Progenitor cell of endocrine pancreas (in vitro differentiated cells): ENCODE measurements around the gene MYL3. TPM values are rescaled to one million over a fixed set of nuclear protein-coding genes. Genes with fewer than 3 reads are reported as not detected.

Experiments used
- DNase-seq: peaks from one replicate; pipeline ENCODE4 v3.0.0; 2021; ENCODE audit warnings: low spot score; ENCODE audit not compliant: unreplicated experiment
- H3K27ac Mint-ChIP-seq: 2 replicates; pipeline ENCODE4 v1.8.0; 2021; ENCODE audit warnings: mild to moderate bottlenecking, moderate library complexity, mixed read lengths
- H3K27me3 Mint-ChIP-seq: 2 replicates; pipeline ENCODE4 v1.8.0; 2021; ENCODE audit warnings: mixed read lengths
- H3K36me3 Mint-ChIP-seq: 2 replicates; pipeline ENCODE4 v1.8.0; 2022; ENCODE audit warnings: mixed read lengths; ENCODE audit not compliant: insufficient read depth
- H3K4me1 Mint-ChIP-seq: 2 replicates; pipeline ENCODE4 v1.8.0; 2021; ENCODE audit warnings: low read depth, mixed read lengths
- H3K4me3 Mint-ChIP-seq: 2 replicates; pipeline ENCODE4 v1.8.0; 2021; ENCODE audit warnings: low read depth, mild to moderate bottlenecking, moderate library complexity, mixed read lengths
- H3K9me3 Mint-ChIP-seq: 2 replicates; pipeline ENCODE4 v1.8.0; 2021; ENCODE audit warnings: low read depth, mixed read lengths
- CTCF ChIP-seq: fragments of 200-600 bp; sonication (generic); IDR thresholded peaks from one replicate; pipeline ENCODE4 v1.5.0; 2021; ENCODE audit warnings: antibody characterized with exemption, mild to moderate bottlenecking; ENCODE audit not compliant: unreplicated experiment
- total RNA-seq: library from RNA; stranded (reverse); gene quantifications from 2 replicates; pipeline ENCODE4 v1.2.1, GENCODE V29; 2021

MYL3 gene
- total RNA-seq, 1 donor from 2014 or later: not detected

DNA sequence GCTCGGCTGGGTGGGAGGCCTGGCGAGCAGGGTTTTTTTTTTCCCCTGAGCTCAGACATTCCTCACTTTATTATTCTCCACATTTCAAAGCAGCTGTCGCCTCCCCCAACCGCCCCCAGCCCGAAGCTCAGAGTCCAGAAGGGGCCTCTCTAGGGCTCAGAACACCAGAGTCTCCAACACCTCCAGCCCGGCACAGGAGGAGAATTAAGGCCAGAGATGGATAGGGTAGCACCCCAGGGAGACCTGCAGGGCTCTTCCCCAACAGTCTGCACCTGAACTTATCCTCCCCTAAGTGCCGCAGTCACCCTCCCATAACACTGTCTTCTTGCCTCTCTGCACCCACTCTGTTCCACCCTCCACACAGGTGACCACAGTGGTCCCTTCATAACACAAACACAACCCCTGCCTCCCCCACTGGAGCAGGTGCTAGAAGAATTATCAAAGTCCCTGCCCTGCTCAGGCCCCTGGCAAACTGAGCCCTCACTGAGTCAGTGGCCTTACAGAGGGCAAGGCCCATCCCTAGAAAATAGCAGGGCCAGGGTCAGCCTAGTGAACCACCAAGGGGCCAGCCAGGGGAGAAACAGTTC is 14.1 kb downstream of the MYL3 start:
- peaks cover 4% of the 10 kb centered on the region for H3K4me1 Mint-ChIP-seq
- DNase-seq: peak; percentile 6
- H3K9me3 Mint-ChIP-seq: no peaks in the 10 kb centered on the region
- H3K27me3 Mint-ChIP-seq: peaks cover 6% of the 10 kb centered on the region
- no peak for TF ChIP-seq CTCF
- peak overlapping the region; percentile 52 for H3K27ac Mint-ChIP-seq
- no peak overlapping the region for H3K4me3 Mint-ChIP-seq
- H3K36me3 Mint-ChIP-seq: no peaks in the 10 kb centered on the region

GRCh38 chr3:46848271-46849044 is 14.8 kb downstream of the MYL3 start:
- H3K27ac Mint-ChIP-seq: no peak overlapping the region
- H3K4me3 Mint-ChIP-seq: no peak overlapping the region

GRCh38 chr3:46847744-46848143 is 15.5 kb downstream of the MYL3 start:
- Mint-ChIP-seq H3K9me3 (peaks cover 4% of the 10 kb centered on the region), H3K27me3 (peaks cover 4% of the 10 kb centered on the region), H3K27ac (no peak overlapping the region), H3K4me3 (no peak overlapping the region), H3K4me1 (peaks cover 4% of the 10 kb centered on the region), H3K36me3 (no peaks in the 10 kb centered on the region)
- DNase-seq: no peak
- TF ChIP-seq CTCF: no peak

More at GRCh38 chr3:46848271-46849044, 14.8 kb downstream of the MYL3 start:
- H3K9me3 Mint-ChIP-seq: no peaks in the 10 kb centered on the region
- TF ChIP-seq CTCF: peak; percentile 53
- H3K4me1 Mint-ChIP-seq: peaks cover 4% of the 10 kb centered on the region
- DNase-seq: no peak
- H3K36me3 Mint-ChIP-seq: no peaks in the 10 kb centered on the region
- peaks cover 4% of the 10 kb centered on the region for H3K27me3 Mint-ChIP-seq

DNA sequence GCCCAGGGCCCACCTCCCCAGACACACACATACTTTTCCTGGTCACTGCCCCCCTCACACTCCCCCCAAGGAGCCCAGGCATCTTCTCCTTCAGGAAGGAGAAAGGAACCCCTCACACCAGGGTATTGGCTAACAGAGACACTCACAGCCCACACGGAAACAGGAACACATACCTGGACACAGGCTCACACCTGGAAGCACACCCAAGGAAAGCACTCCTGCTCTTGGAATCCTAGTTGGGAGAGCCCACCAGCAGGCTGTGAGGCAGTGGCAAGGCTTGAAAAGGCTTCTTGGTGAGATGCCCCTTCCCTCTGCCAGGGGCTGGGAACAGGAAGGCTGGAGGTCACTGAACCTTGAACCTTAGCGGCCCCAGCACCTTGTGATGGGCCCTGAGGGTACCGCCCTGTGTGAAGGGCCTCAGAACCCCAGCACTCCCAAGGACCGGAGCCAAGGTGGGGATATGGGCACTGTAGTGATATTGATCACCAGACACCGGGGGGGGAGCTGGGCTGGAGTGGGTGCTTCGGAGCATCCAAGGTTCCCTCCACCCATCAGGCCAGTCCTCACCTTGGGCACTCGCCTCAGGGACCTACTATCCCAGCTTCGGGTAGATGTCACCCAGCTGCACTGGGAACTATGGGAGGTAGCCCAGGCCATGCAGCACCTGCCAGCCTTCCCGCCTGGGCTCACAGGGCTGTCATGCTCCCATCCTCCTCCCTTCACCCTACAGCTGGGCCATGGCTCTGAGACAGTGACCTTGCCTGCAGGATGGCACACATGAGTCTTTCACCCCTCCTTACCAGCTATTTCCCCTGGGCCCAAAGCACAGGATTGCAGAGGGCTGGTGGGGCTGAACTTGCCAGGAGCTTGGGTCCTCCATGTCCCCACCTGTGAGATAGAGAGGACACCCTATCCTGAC is 16.4 kb downstream of the MYL3 start:
- Mint-ChIP-seq H3K4me1 (peaks cover 4% of the 10 kb centered on the region), H3K9me3 (peaks cover 9% of the 10 kb centered on the region), H3K36me3 (peaks cover under 1% of the 10 kb centered on the region), H3K27ac (no peak overlapping the region), H3K27me3 (no peaks in the 10 kb centered on the region), H3K4me3 (no peak overlapping the region)
- TF ChIP-seq CTCF: no peak
- no peak for DNase-seq
